MG63 (cell line): ENCODE measurements around the gene GSTCD. TPM values are rescaled to one million over a fixed set of nuclear protein-coding genes. Genes with fewer than 3 reads are reported as not detected.
"Not testable (repeated sequence)": the region's sequence is repeated elsewhere in the genome, so short reads cannot be mapped to it uniquely, and the experiment has no call there.

Experiments used
- DNase-seq: peaks from one replicate; pipeline ENCODE4 v3.0.0-alpha.2; 2020
- H3K27me3 ChIP-seq: fragments of 250-450 bp; sonication (Bioruptor Pico); 2 replicates; pipeline ENCODE4 v1.5.1; 2020; ENCODE audit warnings: mild to moderate bottlenecking, moderate library complexity
- H3K36me3 ChIP-seq: fragments of 250-450 bp; sonication (Bioruptor Pico); 2 replicates; pipeline ENCODE4 v1.5.1; 2020; ENCODE audit warnings: mild to moderate bottlenecking, moderate library complexity
- H3K4me3 ChIP-seq: fragments of 250-450 bp; sonication (Bioruptor Pico); 2 replicates; pipeline ENCODE4 v1.5.1; 2020; ENCODE audit warnings: mild to moderate bottlenecking, moderate library complexity
- H3K9me3 ChIP-seq: fragments of 250-450 bp; sonication (Bioruptor Pico); 2 replicates; pipeline ENCODE4 v1.5.1; 2020; ENCODE audit warnings: mild to moderate bottlenecking, moderate library complexity
- total RNA-seq: library from RNA; depleted of rRNA; stranded (reverse); fragments of >200 nt; shearing (Covaris generic); gene quantifications from 2 replicates; pipeline ENCODE4 v1.2.3, GENCODE V29; 2014; ENCODE audit warnings: low replicate concordance; rRNA removed

The GSTCD gene
- 10.4 and 10.9 TPM in 2 replicates for total RNA-seq

- peak; percentile 84 for DNase-seq
- H3K4me3 ChIP-seq: peak within 1 kb of the TSS; percentile 91
- H3K36me3 ChIP-seq: no peaks in the 10 kb centered on the region; the same call in 1 of the 2 replicates
- no peaks in the 10 kb centered on the region for H3K9me3 ChIP-seq
- H3K27me3 ChIP-seq: no peaks in the 10 kb centered on the region
Observed at GRCh38 chr4:105708181-105709080, at the start of gene GSTCD, which contains the start of gene INTS12. Gene GSTCD, plus strand, starts transcription at chr4:105708784. Its CDS starts 8,830 bp downstream, at chr4:105717614. Gene INTS12, minus strand, starts transcription at chr4:105708689. Its CDS starts 8,684 bp downstream, at chr4:105700005.

GRCh38 chr4:105659190-105659589 lies 49.4 kb upstream of the GSTCD start:
- Histone ChIP-seq H3K4me3 (no peak overlapping the region), H3K36me3 (no peaks in the 10 kb centered on the region), H3K27me3 (no peaks in the 10 kb centered on the region), H3K9me3 (no peaks in the 10 kb centered on the region)
- no peak for DNase-seq

- H3K27me3 ChIP-seq: no peaks in the 10 kb centered on the region
- no peaks in the 10 kb centered on the region for H3K9me3 ChIP-seq
- no peak for DNase-seq
- H3K4me3 ChIP-seq: no peak overlapping the region
- H3K36me3 ChIP-seq: no peaks in the 10 kb centered on the region
Observed at GRCh38 chr4:105661028-105661427, 47.6 kb upstream of the GSTCD start.

- DNase-seq: no peak
- no peaks in the 10 kb centered on the region for H3K9me3 ChIP-seq
- H3K4me3 ChIP-seq: no peak overlapping the region
- H3K36me3 ChIP-seq: no peaks in the 10 kb centered on the region
- no peaks in the 10 kb centered on the region for H3K27me3 ChIP-seq
Observed at GRCh38 chr4:105662935-105663675, 45.5 kb upstream of the GSTCD start.

GRCh38 chr4:105666693-105667092 lies 41.9 kb upstream of the GSTCD start:
- no peaks in the 10 kb centered on the region for H3K9me3 ChIP-seq
- DNase-seq: no peak
- H3K27me3 ChIP-seq: no peaks in the 10 kb centered on the region

GRCh38 chr4:105670684-105671083 lies 37.9 kb upstream of the GSTCD start:
- Histone ChIP-seq H3K36me3 (no peaks in the 10 kb centered on the region), H3K9me3 (no peaks in the 10 kb centered on the region), H3K27me3 (no peaks in the 10 kb centered on the region), H3K4me3 (no peak overlapping the region)
- DNase-seq: no peak

More at GRCh38 chr4:105666693-105667092, 41.9 kb upstream of the GSTCD start:
- Histone ChIP-seq H3K4me3 (no peak overlapping the region), H3K36me3 (no peaks in the 10 kb centered on the region)

GRCh38 chr4:105671301-105671700 lies 37.3 kb upstream of the GSTCD start:
- Histone ChIP-seq H3K36me3 (no peaks in the 10 kb centered on the region), H3K27me3 (no peaks in the 10 kb centered on the region), H3K9me3 (no peaks in the 10 kb centered on the region), H3K4me3 (no peak overlapping the region)
- no peak for DNase-seq

GRCh38 chr4:105674011-105674410 lies 34.6 kb upstream of the GSTCD start:
- H3K4me3 ChIP-seq: no peak overlapping the region
- no peak for DNase-seq
- H3K36me3 ChIP-seq: no peaks in the 10 kb centered on the region
- no peaks in the 10 kb centered on the region for H3K27me3 ChIP-seq
- H3K9me3 ChIP-seq: no peaks in the 10 kb centered on the region

- Histone ChIP-seq H3K27me3 (no peaks in the 10 kb centered on the region), H3K36me3 (no peaks in the 10 kb centered on the region), H3K4me3 (no peak overlapping the region), H3K9me3 (no peaks in the 10 kb centered on the region)
- DNase-seq: no peak
Observed at GRCh38 chr4:105677709-105678108, 30.9 kb upstream of the GSTCD start.

GRCh38 chr4:105679186-105679585 lies 29.4 kb upstream of the GSTCD start:
- no peak for DNase-seq
- H3K4me3 ChIP-seq: no peak overlapping the region
- H3K27me3 ChIP-seq: no peaks in the 10 kb centered on the region
- H3K9me3 ChIP-seq: no peaks in the 10 kb centered on the region
- H3K36me3 ChIP-seq: no peaks in the 10 kb centered on the region

GRCh38 chr4:105683038-105683437 lies 25.5 kb upstream of the GSTCD start:
- Histone ChIP-seq H3K9me3 (no peaks in the 10 kb centered on the region), H3K27me3 (no peaks in the 10 kb centered on the region), H3K4me3 (no peak overlapping the region), H3K36me3 (no peaks in the 10 kb centered on the region; the same call in 1 of the 2 replicates)
- DNase-seq: no peak

- no peak for DNase-seq
Observed at GRCh38 chr4:105686571-105686970, 22.0 kb upstream of the GSTCD start.

GRCh38 chr4:105694812-105695211 lies 13.8 kb upstream of the GSTCD start:
- not testable (repeated sequence) for DNase-seq, H3K27me3 ChIP-seq, H3K36me3 ChIP-seq, H3K4me3 ChIP-seq, H3K9me3 ChIP-seq

More at GRCh38 chr4:105686571-105686970, 22.0 kb upstream of the GSTCD start:
- Histone ChIP-seq H3K36me3 (no peaks in the 10 kb centered on the region; the same call in none of the 2 replicates), H3K27me3 (no peaks in the 10 kb centered on the region), H3K4me3 (no peak overlapping the region), H3K9me3 (no peaks in the 10 kb centered on the region)

- H3K9me3 ChIP-seq, H3K36me3 ChIP-seq, DNase-seq, H3K4me3 ChIP-seq, H3K27me3 ChIP-seq: not testable (repeated sequence)
Observed at GRCh38 chr4:105695832-105696231, 12.8 kb upstream of the GSTCD start.

- Histone ChIP-seq H3K9me3 (no peaks in the 10 kb centered on the region), H3K36me3 (no peaks in the 10 kb centered on the region; the same call in 1 of the 2 replicates), H3K27me3 (no peaks in the 10 kb centered on the region), H3K4me3 (no peak overlapping the region)
- DNase-seq: no peak
Observed at GRCh38 chr4:105698607-105699006, 10.0 kb upstream of the GSTCD start.

GRCh38 chr4:105707782-105708180 lies 803 bp upstream of the GSTCD start:
- no peak for DNase-seq
- peak overlapping the region; percentile 91 for H3K4me3 ChIP-seq
- no peaks in the 10 kb centered on the region; the same call in 1 of the 2 replicates for H3K36me3 ChIP-seq
- H3K9me3 ChIP-seq: no peaks in the 10 kb centered on the region
- H3K27me3 ChIP-seq: no peaks in the 10 kb centered on the region

GRCh38 chr4:105709081-105709450 lies 482 bp downstream of the GSTCD start:
- DNase-seq: peak; percentile 18
- peak overlapping the region; percentile 91 for H3K4me3 ChIP-seq
- H3K36me3 ChIP-seq: no peaks in the 10 kb centered on the region; the same call in 1 of the 2 replicates
- no peaks in the 10 kb centered on the region for H3K27me3 ChIP-seq
- no peaks in the 10 kb centered on the region for H3K9me3 ChIP-seq
